PFSK-1 (cell line): Measurements from ENCODE around the gene TXNDC12.

Experiments used
- FOXP2 ChIP-seq: optimal IDR thresholded peaks from 2 replicates; pipeline ENCODE3; 2011; ENCODE audit warnings: borderline replicate concordance, control low read depth, inconsistent platforms; ENCODE audit not compliant: insufficient read depth; ENCODE audit errors: extremely low read length, extremely low read depth
- POLR2AphosphoS5 ChIP-seq: IDR thresholded peaks from 2 replicates; pipeline ENCODE4 v1.6.1; 2012; ENCODE audit warnings: low read depth, mild to moderate bottlenecking, control low read depth, low read length, moderate library complexity
- REST ChIP-seq, 2 experiments: IDR thresholded peaks; 2 replicates each; pipeline versions ENCODE4 v1.6.1 to v1.8.0; 2011 to 2012; ENCODE audit warnings: low read depth in 2 of 2, low read length in 2 of 2, control low read depth in 1 of 2, inconsistent platforms in 1 of 2, mild to moderate bottlenecking in 1 of 2, moderate library complexity in 1 of 2; ENCODE audit not compliant: insufficient read depth in 1 of 2
- SIN3A ChIP-seq: IDR thresholded peaks from 2 replicates; pipeline ENCODE4 v1.6.1; 2012; ENCODE audit warnings: mild to moderate bottlenecking, low read length, moderate library complexity, borderline replicate concordance; ENCODE audit not compliant: insufficient read depth
- TAF1 ChIP-seq: IDR thresholded peaks from 2 replicates; pipeline ENCODE4 v1.6.1; 2012; ENCODE audit warnings: low read length, control low read depth, borderline replicate concordance; ENCODE audit not compliant: insufficient read depth

GRCh38 chr1:52063192-52063591 is 8.2 kb upstream of the TXNDC12 start:
- TF ChIP-seq POLR2AphosphoS5: no peak
- no peak for TF ChIP-seq FOXP2
- TF ChIP-seq TAF1: no peak
- no peak for TF ChIP-seq SIN3A
- no peak for TF ChIP-seq REST (IDR thresholded peaks at IDR 0.05; ENCODE audit: insufficient read depth in 1 of 2, low read depth in 2 of 2, low read length in 2 of 2)
